PC-9 (cell line): ENCODE results near the gene PPP1CC. TPM values are rescaled to one million over a fixed set of nuclear protein-coding genes. Genes with fewer than 3 reads are reported as not detected.

ENCODE experiments used
- BruUV-seq: library from RNA; stranded (reverse); fragments of 400-500 nt; replicated peaks from 2 replicates; lab custom pipeline; 2021; lab: Mats Ljungman, UMichigan
- CTCF ChIA-PET: fragments of 300-600 bp; sonication (Branson Sonifier 250); formaldehyde crosslinking; loops from one replicate; lab custom pipeline; 2022; ENCODE audit warnings: antibody characterized with exemption; lab: Charles Lee
- POLR2A ChIA-PET: fragments of 300-600 bp; sonication (Branson Sonifier 250); formaldehyde crosslinking; loops from one replicate; lab custom pipeline; 2022; ENCODE audit warnings: antibody characterized with exemption; ENCODE audit not compliant: unreplicated experiment; lab: Charles Lee
- DNase-seq, 2 experiments: peaks; one replicate each; pipeline versions ENCODE4 v3.0.0 to v3.0.0-alpha.2; 2015 to 2022; ENCODE audit warnings: mixed read lengths in 1 of 2
- H2AFZ ChIP-seq: fragments of 200-600 bp; sonication (generic); 2 replicates; pipeline ENCODE4 v1.8.1; 2017; ENCODE audit warnings: antibody characterized with exemption
- H3F3A ChIP-seq: fragments of 200-600 bp; sonication (generic); 2 replicates; pipeline ENCODE4 v1.8.1; 2017; ENCODE audit warnings: antibody characterized with exemption, mild to moderate bottlenecking, low read depth; ENCODE audit not compliant: insufficient read depth
- H3K27ac ChIP-seq: fragments of 200-600 bp; sonication (generic); 2 replicates; pipeline ENCODE4 v1.6.1; 2016; ENCODE audit warnings: mixed run types
- H3K27me3 ChIP-seq: fragments of 200-600 bp; sonication (generic); 2 replicates; pipeline ENCODE4 v1.6.1; 2016; ENCODE audit warnings: low read depth, mixed run types; ENCODE audit not compliant: insufficient read depth
- H3K36me3 ChIP-seq: fragments of 200-600 bp; sonication (generic); 2 replicates; pipeline ENCODE4 v1.6.1; 2016; ENCODE audit warnings: low read depth, mixed run types
- H3K4me1 ChIP-seq: fragments of 200-600 bp; sonication (generic); replicated peaks from 2 replicates; pipeline ENCODE4 v1.6.1; 2016; ENCODE audit warnings: mixed run types; ENCODE audit not compliant: insufficient read depth
- H3K4me2 ChIP-seq: fragments of 200-600 bp; sonication (generic); 2 replicates; pipeline ENCODE4 v1.6.1; 2017; ENCODE audit warnings: mixed run types
- H3K4me3 ChIP-seq: fragments of 200-600 bp; sonication (generic); 2 replicates; pipeline ENCODE4 v1.6.1; 2016; ENCODE audit warnings: mixed run types
- H3K79me2 ChIP-seq: fragments of 200-600 bp; sonication (generic); 2 replicates; pipeline ENCODE4 v1.6.1; 2017; ENCODE audit warnings: low read depth, mixed run types
- H3K9me2 ChIP-seq: fragments of 200-600 bp; sonication (generic); 2 replicates; pipeline ENCODE4 v1.8.1; 2017; ENCODE audit warnings: mild to moderate bottlenecking; ENCODE audit not compliant: insufficient read depth
- H3K9me3 ChIP-seq: fragments of 200-600 bp; sonication (generic); 2 replicates; pipeline ENCODE4 v1.8.1; 2016; ENCODE audit warnings: low read depth; ENCODE audit not compliant: insufficient read depth
- H4K20me1 ChIP-seq: fragments of 200-600 bp; sonication (generic); 2 replicates; pipeline ENCODE4 v1.8.1; 2017; ENCODE audit not compliant: insufficient read depth
- EZH2 ChIP-seq: fragments of 200-600 bp; sonication (generic); IDR thresholded peaks from 2 replicates; pipeline ENCODE4 v1.8.0; 2017; ENCODE audit warnings: antibody characterized with exemption, low read depth
- intact Hi-C: fragments of 100-400 bp; cut with micrococcal nuclease; formaldehyde crosslinking; loops from one replicate; pipeline ENCODE4 v1.10.0; 2022; ENCODE audit not compliant: unreplicated experiment
- total RNA-seq: library from RNA; stranded (reverse); gene quantifications from 2 replicates; pipeline ENCODE4 v1.2.3, GENCODE V29; 2021
- TF ChIP-seq, protein P1 (sequence below): fragments of 200-600 bp; sonication (generic); conservative IDR thresholded peaks from 2 replicates; pipeline ENCODE4 v1.6.1; 2017; ENCODE audit warnings: mixed run types, antibody characterized with exemption, mild to moderate bottlenecking, moderate library complexity

The PPP1CC gene
- total RNA-seq, 1 experiment from 2014 or later, result 170 TPM

DNA sequence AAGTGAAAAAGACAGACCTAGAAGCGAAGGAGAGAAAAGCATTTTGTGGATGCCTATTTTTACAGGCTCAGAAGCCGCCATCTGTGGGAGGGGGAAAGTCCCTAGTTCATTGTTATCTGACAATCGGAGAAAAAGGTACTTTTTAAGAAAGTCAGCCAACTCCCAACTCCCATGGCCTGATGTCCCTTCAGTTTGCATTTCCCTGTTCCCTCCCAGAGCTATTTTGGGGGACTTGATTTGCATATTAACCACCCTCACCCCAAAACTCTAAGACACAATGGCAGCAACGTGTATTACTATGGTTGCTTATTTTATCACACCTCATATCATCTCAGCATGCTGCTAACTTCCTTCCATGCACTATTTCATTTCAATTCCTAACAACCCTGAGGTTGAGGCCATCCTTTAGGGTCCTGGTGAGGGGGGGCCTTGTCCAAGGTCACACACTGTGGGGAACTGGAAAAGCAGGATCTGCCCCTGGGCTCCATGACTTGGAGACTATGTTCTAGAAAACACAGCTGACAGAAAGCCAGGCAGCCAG, 72.5 kb downstream of the PPP1CC start:
- intact Hi-C loops, result no loop called here
- H3K9me3 ChIP-seq, result no peaks in the 10 kb centered on the region
- no peak overlapping the region for H3K4me2 ChIP-seq
- no peak for TF ChIP-seq EZH2
- TF ChIP-seq, protein P1, sequence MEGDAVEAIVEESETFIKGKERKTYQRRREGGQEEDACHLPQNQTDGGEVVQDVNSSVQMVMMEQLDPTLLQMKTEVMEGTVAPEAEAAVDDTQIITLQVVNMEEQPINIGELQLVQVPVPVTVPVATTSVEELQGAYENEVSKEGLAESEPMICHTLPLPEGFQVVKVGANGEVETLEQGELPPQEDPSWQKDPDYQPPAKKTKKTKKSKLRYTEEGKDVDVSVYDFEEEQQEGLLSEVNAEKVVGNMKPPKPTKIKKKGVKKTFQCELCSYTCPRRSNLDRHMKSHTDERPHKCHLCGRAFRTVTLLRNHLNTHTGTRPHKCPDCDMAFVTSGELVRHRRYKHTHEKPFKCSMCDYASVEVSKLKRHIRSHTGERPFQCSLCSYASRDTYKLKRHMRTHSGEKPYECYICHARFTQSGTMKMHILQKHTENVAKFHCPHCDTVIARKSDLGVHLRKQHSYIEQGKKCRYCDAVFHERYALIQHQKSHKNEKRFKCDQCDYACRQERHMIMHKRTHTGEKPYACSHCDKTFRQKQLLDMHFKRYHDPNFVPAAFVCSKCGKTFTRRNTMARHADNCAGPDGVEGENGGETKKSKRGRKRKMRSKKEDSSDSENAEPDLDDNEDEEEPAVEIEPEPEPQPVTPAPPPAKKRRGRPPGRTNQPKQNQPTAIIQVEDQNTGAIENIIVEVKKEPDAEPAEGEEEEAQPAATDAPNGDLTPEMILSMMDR, result no peak
- no peaks in the 10 kb centered on the region; the same call in 1 of the 2 replicates for H3K27me3 ChIP-seq
- H3K36me3 ChIP-seq, result no peaks in the 10 kb centered on the region
- POLR2A ChIA-PET, result interaction anchor here (0.7 kb wide), 1 partner anchor 50 kb away, joined by 5 read pairs; no protein-coding TSS in a partner anchor
- DNase-seq, result no peak
- no peak overlapping the region for H2AFZ ChIP-seq
- no peaks in the 10 kb centered on the region for H3K9me2 ChIP-seq
- no peak overlapping the region for H3K27ac ChIP-seq
- H3K4me1 ChIP-seq, result no peaks in the 10 kb centered on the region
- H4K20me1 ChIP-seq, result no peaks in the 10 kb centered on the region
- no peaks in the 10 kb centered on the region for H3F3A ChIP-seq
- CTCF ChIA-PET, result no interaction called here
- no peaks in the 10 kb centered on the region for H3K79me2 ChIP-seq
- no peak overlapping the region for H3K4me3 ChIP-seq
- no TSS peak for BruUV-seq

Other genes with a start within 250 kb of the PPP1CC start
- gene VPS29, start 240.8 kb downstream of the PPP1CC start, total RNA-seq, result 78.3 and 114 TPM in 2 replicates
- gene RAD9B, start 240.6 kb downstream of the PPP1CC start, total RNA-seq, result 1.6 and 2.3 TPM in 2 replicates
- gene PPTC7, start 159.6 kb downstream of the PPP1CC start, total RNA-seq, result 16.0 and 18.3 TPM in 2 replicates
- gene TCTN1, start 128.8 kb downstream of the PPP1CC start, total RNA-seq, result 58.3 and 66.8 TPM in 2 replicates
- 3.4 and 3.6 TPM in 2 replicates for gene HVCN1, start 53.8 kb downstream of the PPP1CC start, total RNA-seq
- not detected in 2 replicates for gene CCDC63, start 104.1 kb upstream of the PPP1CC start, total RNA-seq
- gene MYL2, start 177.7 kb upstream of the PPP1CC start, total RNA-seq, result not detected in 2 replicates